IPS-11a (cell line): ENCODE data around the gene SLAIN2.

Source experiments
- H3K4me3 ChIP-seq: one replicate; pipeline ENCODE4 v1.5.1; 2013; ENCODE audit warnings: low read depth, low read length, control low read depth

SLAIN2 gene

DNA sequence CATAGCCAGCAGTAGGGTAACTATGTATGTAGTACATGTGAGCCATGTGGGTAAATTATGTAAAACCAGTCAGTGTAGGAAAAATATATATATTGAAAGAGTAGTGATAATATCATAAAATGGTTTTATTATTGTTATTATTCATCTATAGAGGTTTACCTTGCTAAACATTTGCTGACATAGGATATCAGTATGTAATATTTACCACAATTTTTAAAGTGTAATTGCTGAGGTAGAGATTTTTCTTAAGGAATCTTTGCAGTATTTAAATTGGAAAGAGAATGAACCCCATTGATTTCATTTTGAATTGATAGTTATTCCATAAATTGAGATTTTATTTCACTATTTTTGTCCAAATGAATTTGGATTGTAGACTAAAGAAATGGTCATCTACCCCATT lies 27.1 kb downstream of the SLAIN2 start:
- no peak overlapping the region for H3K4me3 ChIP-seq

DNA sequence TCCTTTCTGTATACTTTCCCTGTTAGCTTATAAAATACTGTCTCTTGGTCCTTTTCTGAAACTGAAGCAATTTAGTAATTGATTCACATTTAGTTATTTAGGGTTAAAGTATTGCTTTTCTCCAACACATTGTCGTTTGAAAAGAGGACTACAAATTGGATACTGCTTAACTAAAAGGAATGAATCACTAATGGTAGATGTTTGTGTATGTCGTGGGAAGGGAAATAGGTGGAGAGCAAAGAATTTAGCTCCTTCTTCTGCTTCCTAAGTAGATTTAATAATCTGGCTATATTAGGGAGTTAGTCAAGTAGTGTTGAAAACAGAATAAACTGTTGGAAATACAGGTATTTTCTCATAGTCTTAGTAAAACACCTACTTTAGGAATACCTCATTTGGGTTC lies 27.9 kb downstream of the SLAIN2 start:
- no peak overlapping the region for H3K4me3 ChIP-seq

DNA sequence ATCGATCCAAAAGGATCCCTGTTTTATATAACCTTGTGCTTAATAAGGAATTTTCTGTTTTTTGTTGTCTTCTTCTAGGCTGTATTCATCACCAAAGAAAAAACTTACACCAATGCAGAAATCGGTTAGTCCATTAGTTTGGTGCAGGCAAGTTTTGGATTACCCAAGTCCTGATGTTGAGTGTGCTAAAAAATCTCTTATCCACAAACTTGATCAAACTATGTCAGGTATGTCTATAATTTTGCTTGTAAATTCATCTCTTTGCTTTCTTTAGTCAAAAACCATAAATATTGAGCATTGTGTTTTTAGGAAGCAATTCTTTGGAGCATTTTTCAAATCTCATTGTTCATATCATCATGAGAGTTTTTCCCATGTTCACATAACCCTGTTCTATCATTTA lies 28.4 kb downstream of the SLAIN2 start:
- H3K4me3 ChIP-seq, result no peak overlapping the region

DNA sequence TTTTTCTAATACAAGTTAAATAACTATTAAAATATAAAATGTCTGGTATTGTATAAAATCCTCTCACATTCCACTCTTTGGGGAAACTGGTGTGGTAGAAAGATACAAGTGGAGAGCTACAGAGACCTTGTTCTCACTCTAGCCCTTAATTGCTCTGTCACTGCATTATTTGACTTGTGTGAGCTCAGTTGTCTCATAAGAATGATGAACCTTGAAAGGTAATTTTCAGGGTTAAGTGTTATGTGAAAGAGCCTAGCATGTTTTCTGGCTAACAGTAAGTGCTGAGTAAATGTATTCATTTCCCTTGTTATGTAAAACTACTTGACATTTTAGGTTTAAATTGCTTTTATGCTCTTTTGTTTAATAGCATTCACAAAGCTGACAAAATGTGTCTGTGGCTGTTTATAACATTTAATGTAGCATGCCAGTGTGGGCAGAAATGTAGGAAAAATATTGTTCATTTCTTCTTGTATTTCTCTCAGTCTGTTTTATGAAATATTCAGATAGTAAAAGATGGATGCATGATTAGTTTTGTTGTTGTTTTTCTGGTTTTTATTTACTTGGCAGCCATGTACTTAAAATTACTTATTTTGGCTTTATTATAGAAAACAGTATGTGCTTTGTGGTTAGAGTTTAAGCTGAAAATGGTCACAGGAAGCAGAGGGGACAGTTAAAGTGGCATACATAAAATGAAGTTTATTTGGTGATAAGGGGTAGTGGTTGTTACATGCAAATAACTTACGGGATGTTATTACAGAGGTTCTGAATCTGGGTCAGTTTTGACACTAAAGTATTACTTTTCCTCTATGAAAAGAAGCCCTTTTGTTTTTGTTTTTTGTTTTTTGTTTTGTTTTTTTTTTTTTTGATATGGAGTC lies 29.2 kb downstream of the SLAIN2 start:
- H3K4me3 ChIP-seq, result no peak overlapping the region

DNA sequence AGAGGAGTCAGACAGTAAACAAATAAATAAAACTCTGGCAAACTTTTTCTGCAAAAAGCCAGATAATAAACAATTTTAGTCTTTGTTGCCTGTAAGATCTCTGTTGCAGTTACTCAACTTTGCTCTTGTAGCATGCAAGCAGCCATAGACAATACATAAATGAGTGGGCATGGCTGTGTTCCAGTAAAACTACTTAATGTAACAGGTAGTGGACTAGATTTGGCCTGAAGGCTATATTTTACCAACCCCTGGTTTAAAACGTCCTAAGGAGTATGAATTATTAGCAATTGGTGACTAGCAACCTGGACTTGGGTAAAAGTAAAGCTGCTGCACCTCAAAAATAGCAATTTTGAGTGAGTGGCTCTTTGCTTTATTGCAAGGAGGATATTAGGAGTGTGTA lies 30.9 kb downstream of the SLAIN2 start:
- no peak overlapping the region for H3K4me3 ChIP-seq

DNA sequence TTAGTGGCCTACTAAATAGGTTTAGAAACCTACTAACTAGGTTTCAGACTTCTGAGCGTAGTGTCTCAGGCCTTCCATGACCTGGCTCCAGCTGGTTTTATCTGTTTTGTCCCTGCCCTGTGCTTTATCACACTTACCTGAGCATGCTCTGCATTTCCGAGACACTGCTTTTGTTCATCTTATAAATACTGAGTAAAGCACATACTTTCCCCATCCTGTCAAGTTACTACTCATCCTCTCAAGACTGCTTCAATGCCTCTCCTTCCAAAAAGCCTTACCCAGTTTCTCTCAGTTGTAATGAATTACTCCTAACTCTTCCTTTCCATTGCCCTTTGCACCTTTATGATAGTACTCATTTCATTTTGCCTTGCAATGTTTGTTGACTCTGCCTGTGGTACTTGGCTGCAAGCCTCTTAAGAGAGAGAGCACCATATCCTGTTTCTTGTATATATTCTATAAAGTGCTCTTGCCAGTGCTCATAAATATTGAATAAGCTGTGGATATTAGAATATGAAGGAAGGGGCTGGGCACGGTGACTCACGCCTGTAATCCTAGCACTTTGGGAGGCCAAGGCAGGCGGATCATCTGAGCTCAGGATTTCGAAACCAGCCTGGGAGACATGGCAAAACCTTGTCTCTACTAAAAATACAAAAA lies 34.4 kb downstream of the SLAIN2 start:
- H3K4me3 ChIP-seq, result no peak overlapping the region

DNA sequence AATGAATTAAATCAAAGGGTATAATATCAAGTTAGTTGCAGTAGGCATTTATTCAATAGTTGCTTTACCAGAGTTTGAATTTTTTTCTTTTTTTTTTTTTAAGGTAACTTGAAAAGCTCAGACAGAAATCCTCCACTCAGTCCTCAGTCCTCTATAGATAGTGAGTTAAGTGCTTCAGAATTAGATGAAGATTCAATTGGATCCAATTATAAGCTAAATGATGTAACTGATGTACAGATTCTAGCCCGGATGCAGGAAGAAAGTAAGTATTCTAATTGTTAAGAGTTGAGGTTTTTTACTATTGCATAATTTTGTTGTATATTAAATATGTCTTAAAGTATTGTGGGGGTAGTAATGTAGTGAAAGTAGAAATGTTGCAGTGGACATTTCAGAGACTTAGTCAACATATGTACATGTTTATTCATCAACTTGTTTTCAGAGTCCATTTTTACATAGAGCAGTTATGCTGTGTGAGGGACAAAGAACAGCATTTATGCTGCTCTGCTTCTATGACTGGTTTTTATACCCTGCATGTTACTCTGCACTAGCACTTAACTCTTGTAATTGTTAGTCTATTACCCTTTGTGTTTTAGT lies 38.4 kb downstream of the SLAIN2 start:
- no peak overlapping the region for H3K4me3 ChIP-seq

DNA sequence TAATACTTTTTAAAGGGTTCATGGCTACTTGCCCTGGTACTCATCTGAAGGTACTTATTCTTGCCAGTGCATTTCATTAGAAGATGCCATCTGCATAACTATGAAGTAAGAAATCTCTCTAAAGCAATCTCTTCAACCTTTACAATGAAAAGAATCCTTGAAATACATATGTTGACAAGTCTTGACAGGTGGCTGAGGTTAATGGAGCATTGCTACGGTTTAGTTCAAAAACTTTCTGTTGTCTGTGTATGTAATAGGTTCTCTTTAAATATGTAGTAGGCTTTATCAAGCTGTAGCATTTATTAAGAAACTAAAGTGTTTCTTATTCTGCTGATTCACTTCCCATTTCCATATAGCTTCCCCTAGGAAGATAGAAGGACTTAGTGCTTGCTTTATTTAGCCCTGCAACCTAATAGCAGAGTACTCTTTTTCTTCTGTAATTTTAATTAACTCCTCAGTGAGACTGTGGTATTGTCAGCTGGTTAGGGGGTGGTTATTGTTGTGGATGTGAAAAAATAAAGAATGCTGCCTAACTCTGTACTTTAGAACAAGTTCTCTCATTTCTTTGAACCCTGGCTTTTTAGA lies 39.3 kb downstream of the SLAIN2 start:
- H3K4me3 ChIP-seq, result no peak overlapping the region

DNA sequence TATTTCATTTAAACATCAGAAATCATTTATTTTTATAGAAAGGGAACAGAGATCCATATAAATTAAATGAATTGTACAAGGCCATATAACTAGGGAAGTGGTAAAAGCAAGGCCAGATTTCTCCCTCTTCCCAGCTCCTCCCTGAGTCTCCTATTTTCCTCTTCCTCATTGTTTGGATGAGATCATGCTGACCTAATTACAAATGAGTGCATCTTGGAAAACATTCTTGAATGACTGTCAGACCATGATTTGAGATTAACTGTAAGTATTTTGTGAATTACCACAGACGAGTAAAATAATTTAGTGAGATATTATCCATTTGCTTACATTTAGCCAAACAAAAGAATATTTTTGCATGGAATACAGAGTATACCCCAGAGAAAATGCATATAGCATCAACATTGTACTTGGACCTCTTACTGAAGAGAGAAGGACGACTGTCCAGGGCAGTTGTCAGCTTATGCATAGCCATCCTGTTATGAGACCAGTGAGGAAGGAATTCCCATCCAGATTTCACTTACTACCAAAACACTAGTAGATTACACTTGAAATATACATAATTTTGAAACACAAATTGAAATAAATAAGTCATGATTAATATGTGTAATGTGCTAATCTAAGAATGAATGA lies 47.3 kb downstream of the SLAIN2 start:
- H3K4me3 ChIP-seq, result no peak overlapping the region

DNA sequence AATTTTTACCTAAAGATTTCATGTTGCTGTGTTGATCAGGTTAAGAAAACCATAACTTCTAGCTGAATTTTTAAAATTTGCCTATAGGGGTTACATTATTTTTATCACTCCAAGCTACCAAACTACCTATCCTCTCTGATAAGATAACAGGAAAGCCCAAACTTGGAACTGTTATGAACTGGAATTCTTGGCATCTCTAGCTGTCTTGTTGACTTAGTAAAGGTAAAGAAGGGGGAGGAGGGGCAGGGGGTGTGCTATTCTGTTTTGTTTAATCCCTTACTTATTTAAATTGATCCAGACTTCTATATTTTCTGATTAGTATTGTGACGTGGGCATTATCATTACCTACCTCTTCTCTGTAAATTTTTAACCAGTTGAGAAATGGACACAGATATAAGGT lies 54.7 kb downstream of the SLAIN2 start:
- H3K4me3 ChIP-seq, result no peak overlapping the region

DNA sequence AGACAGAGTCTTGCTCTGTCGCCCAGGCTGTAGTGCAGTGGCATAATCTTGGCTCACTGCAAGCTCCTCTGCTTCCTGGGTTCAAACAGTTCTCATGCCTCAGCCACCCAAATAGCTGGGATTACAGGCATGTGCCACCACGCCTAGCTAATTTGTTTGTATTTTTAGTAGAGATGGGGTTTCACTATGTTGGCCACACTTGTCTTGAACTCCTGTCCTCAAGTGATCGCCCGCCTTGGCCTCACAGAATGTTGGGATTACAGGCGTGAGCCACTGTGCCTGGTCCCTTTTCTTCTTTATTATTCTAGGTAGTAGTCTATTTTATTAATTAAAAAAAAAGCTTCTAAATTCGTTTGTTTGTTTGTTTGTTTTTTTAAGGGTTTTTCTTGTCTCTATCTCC lies 59.1 kb downstream of the SLAIN2 start:
- H3K4me3 ChIP-seq, result no peak overlapping the region

DNA sequence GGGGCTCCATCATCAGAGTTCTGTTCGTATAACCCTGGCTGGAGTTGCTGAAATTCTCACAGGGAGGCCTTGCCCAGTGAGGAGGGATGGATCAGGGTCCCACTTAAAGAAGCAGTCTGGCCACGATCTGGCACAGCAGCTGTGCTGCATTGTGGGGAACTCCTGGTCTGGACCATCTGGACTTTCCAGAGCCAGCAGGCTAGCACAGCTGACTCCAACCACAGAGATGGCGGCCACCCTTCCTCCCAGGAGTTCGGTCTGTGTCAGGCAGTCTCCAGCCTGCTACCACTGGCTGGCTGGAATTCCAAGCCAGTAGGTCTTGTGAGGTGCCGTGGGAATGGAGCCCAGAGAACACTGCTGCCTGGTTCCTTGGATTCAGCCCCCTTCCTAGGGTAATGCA lies 62.0 kb downstream of the SLAIN2 start:
- no peak overlapping the region for H3K4me3 ChIP-seq

DNA sequence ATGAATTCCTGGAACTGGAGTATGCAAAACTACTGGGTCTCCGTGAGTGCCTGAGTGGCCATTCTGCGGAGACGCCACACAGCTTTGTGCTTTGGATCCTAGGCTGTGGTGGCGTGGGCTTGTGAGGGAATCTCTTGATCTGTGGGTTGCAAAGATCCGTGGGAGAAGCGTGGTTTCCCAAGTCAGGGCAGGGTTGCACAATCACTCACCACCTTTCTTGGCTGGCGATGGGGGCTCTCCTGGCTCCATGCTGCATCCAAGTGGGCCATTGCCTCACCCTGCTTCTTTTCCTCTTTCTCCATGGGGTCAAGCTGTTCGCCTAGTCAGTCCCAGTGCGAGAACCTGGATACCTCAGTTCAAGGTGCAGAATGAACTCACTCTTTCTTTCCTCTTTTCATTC lies 62.5 kb downstream of the SLAIN2 start:
- no peak overlapping the region for H3K4me3 ChIP-seq

DNA sequence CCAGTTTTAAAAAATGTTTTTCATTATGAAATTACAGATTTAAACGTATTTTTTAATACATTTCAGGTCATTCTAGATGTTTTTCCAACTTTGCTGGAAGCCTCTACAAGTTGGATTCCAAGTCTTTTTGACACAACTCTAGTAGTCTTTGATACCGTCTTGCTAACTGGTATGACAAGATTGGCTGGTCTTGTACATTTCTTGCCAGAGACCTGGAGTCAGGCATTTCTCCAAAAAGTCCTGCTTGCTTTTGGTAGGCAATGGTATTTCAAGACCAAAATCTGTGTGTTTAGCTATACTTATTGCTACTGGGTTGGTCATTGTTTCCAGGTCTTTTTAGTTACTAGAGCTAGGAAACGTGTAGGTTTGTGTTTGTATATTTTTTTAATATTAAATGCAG lies 64.6 kb downstream of the SLAIN2 start:
- no peak overlapping the region for H3K4me3 ChIP-seq

DNA sequence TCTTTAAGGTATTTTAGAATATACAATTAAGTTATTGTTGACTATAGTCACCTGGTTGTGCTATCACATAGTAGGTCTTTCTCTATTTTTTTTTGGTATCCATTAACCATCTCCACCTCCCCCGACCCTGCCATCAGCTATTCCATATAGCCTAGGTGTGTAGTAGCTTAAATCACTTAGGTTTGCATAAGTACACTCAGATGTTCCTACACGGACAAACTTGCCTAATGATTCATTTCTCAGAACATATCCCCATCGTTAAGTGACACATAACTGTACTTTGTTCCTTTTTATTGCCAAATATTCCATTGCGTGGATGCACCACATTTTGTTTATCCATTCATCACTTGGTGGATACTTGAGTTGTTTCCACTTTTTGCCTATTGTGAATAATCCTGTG lies 67.9 kb downstream of the SLAIN2 start:
- H3K4me3 ChIP-seq, result no peak overlapping the region

DNA sequence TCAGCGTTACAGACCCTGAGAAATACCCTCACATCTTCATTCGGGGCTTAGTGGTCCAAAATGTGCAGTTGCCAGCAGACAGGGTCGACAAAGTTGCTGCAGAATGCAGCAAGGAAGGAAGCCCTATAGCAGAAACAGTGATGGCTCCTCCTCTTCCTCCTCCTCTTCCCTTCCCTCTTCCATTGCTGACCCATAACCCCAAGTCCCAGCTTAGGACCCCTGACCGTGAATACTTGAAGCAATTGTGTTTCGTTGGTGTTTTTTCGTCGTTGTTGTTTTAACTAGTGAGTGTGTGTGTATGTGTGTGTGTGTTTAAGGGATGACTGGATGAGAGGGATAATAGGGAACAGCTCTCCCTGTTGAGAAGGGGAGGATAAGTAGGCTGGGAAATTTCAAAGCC lies 69.5 kb downstream of the SLAIN2 start:
- no peak overlapping the region for H3K4me3 ChIP-seq

DNA sequence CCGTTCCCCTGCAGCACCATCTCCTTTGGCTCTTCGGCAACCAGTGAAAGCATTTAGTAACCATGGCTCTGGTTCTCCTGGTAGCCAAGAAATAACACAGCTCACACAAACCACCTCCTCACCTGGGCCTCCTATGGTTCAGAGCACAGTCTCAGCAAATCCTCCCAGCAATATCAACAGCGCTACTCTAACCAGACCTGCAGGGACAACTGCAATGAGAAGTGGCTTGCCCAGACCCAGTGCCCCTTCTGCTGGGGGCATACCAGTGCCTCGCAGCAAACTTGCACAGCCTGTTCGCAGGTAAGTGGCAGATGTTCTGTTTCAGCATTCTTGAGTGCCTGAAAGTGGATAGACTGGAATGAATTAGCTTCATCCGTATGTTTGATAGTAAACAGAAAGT lies 78.8 kb downstream of the SLAIN2 start:
- no peak overlapping the region for H3K4me3 ChIP-seq

DNA sequence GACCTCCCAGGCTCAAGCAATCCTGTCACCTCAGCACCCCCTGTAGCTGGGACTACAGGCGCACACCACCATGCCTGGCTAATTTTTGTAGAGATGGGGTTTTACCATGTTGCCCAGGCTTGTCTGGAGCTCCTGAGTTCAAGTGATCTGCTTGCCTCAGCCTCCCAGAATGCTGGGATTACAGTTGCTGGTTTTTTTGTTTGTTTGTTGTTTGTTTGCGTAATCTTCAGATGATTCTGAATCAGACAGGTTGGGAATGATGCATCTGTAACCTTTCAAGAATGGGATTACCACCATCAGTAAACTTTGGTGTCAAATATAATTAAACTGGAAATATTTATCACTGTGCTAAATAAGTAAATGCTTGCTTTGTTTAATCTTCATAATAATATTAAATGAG lies 79.8 kb downstream of the SLAIN2 start:
- H3K4me3 ChIP-seq, result no peak overlapping the region

DNA sequence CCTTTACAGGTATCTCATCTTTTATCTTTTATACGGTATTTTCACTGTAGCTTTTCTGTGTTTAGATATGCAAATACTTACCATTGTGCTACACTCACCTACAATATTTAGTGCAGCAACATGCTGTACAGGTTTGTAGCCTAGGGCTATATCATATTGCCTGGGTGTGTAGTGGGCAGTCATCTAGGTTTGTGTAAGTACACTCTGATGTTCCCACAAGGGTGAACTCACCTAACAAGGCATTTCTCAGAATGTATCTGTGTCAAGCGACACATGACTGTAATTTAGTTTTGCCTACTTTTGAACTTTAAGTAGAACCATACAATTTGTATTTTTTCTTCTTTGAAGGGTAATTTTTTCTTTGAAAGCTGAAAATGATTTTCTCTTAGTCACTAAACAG lies 87.6 kb downstream of the SLAIN2 start:
- H3K4me3 ChIP-seq, result no peak overlapping the region

DNA sequence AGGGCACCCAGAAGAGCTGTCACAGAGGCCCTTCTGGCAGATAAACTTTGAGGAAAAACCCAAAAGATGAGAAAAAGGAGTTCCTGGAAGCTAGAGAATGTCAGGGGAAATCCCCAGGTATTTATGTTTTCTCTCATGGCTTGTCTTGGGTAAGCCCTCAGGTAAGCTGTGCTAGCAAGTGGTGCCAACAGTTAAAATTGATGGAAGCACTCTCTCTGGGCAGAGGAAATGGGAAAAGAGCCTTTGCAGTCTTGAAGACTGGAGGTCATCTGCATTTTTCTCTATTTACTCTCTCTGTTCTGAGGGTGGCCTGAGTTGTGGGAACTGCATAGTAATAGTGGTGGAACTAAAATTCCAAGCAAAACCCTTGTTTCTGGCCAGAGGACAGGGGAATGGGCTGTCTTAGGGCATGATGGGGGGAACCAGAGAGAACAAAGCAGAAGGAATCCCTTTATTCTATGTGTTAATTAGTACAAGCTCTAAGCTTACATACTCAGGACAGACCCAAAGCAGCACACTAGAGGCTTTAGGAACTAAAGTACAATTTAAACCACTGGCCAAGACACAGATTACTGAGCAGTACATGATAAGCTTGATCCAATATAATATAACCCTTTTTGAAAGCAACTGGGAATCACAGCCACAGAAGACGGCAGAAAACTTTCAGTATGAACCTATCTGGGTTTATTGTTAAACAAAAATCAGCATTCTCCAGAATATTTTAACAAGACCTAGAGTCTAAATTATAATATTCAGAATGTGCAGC lies 88.6 kb downstream of the SLAIN2 start:
- no peak overlapping the region for H3K4me3 ChIP-seq

DNA sequence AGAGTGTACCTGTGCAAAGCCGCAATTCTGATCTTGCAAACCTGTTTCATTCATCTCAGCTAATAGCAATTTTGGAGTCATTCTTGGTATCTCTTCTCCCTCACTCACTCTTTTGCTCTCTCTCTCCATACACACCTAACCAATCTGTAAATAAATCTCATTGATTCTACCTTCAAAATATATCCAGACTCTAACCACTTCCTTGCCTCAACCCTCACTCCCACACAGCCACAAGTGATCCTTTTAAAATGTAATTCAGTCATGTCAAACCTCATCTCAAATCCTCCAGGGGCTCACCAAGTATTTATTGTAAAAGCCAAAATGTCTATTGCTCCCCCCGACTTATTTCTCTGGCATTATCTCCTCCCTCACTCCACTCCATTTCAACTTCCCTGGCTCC lies 90.1 kb downstream of the SLAIN2 start:
- no peak overlapping the region for H3K4me3 ChIP-seq
